ENCODE data around the gene AGBL4. TPM values are rescaled to one million over a fixed set of nuclear protein-coding genes. Genes with fewer than 3 reads are reported as not detected.

The AGBL4 gene
- total RNA-seq, 2 donors from 2014 or later: 0.40 to 5.5 TPM

DNA sequence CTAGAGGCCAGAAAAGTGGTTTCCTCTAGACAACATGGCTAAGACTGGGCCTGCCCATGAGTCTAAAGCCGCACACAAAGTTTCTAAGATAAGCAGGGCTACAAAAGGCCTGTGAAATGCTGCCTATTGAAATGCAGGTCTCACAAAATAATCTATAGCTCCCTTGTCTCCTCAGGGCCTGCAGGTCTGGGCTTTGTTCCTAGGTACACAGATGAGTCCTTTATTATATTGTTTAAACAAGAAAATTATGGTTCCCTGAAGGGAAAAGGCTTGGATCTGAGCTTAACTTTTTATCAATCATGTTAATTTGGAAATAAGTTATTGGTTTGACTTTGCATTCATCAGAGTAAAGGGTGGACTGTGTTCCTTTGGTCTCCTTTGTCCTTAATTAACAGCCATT lies 833.6 kb downstream of the AGBL4 start:
- Histone ChIP-seq H3K9me3 (ENCODE audit: control insufficient read depth, low read length) (peaks cover 89% of the 10 kb centered on the region), H3K36me3 (ENCODE audit: control insufficient read depth, insufficient read depth, low read length) (no peaks in the 10 kb centered on the region), H3K4me3 (ENCODE audit: low read length) (no peak overlapping the region), H3K27ac (ENCODE audit: low read depth, low read length) (no peak overlapping the region), H3K9ac (ENCODE audit: extremely low read depth, low read length, poor library complexity, severe bottlenecking) (no peak overlapping the region), H3K4me1 (ENCODE audit: control insufficient read depth, insufficient read depth, low read length) (no peaks in the 10 kb centered on the region), H3K27me3 (ENCODE audit: control insufficient read depth, insufficient read depth, low read length, poor library complexity, severe bottlenecking) (no peaks in the 10 kb centered on the region)
- DNase-seq: no peak
- no peaks in the 10 kb centered on the region for H3K36me3 Mint-ChIP-seq (ENCODE audit: low read depth)
- H3K4me1 Mint-ChIP-seq: no peaks in the 10 kb centered on the region
- TF ChIP-seq, protein P1, sequence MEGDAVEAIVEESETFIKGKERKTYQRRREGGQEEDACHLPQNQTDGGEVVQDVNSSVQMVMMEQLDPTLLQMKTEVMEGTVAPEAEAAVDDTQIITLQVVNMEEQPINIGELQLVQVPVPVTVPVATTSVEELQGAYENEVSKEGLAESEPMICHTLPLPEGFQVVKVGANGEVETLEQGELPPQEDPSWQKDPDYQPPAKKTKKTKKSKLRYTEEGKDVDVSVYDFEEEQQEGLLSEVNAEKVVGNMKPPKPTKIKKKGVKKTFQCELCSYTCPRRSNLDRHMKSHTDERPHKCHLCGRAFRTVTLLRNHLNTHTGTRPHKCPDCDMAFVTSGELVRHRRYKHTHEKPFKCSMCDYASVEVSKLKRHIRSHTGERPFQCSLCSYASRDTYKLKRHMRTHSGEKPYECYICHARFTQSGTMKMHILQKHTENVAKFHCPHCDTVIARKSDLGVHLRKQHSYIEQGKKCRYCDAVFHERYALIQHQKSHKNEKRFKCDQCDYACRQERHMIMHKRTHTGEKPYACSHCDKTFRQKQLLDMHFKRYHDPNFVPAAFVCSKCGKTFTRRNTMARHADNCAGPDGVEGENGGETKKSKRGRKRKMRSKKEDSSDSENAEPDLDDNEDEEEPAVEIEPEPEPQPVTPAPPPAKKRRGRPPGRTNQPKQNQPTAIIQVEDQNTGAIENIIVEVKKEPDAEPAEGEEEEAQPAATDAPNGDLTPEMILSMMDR (conservative IDR thresholded peaks at IDR 0.05): no peak
- WGBS, 2 experiments (ENCODE audit: insufficient coverage in 1 of 2, insufficient read length in 1 of 2): 57% methylated on average over 1 of the region's 1 CpG; no CpG with 5 or more reads in 1 of the 2 experiments
- H3K4me3 Mint-ChIP-seq: no peak overlapping the region
- no peaks in the 10 kb centered on the region for H3K27me3 Mint-ChIP-seq (ENCODE audit: insufficient read depth)
- H3K27ac Mint-ChIP-seq: no peak overlapping the region
- H3K9me3 Mint-ChIP-seq: peaks cover 80% of the 10 kb centered on the region

DNA sequence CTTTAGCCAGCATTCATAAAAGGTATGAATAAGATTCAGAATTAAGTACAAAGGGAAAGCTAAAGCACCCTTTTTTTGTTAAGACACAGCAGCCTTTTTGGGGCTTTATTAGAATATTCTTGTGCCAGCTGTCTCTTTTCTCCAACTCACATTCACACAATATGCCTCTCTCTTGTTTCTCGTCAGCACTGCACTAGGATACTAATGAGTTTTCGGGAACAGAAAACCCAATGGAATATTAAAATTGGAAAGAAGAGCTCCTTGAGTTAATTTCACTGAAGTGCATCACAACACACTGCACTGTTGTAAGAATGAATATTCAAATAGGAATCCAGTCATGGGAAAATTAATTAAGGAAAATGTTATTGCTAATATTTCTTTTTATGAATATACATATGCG lies 836.7 kb downstream of the AGBL4 start:
- Histone ChIP-seq H3K9me3 (ENCODE audit: control insufficient read depth, low read length) (peaks cover 94% of the 10 kb centered on the region), H3K9ac (ENCODE audit: extremely low read depth, low read length, poor library complexity, severe bottlenecking) (no peak overlapping the region), H3K27me3 (ENCODE audit: control insufficient read depth, insufficient read depth, low read length, poor library complexity, severe bottlenecking) (no peaks in the 10 kb centered on the region), H3K4me3 (ENCODE audit: low read length) (no peak overlapping the region), H3K4me1 (ENCODE audit: control insufficient read depth, insufficient read depth, low read length) (no peaks in the 10 kb centered on the region), H3K27ac (ENCODE audit: low read depth, low read length) (no peak overlapping the region), H3K36me3 (ENCODE audit: control insufficient read depth, insufficient read depth, low read length) (no peaks in the 10 kb centered on the region)
- Mint-ChIP-seq H3K36me3 (ENCODE audit: low read depth) (no peaks in the 10 kb centered on the region), H3K4me1 (no peaks in the 10 kb centered on the region), H3K27me3 (ENCODE audit: insufficient read depth) (no peaks in the 10 kb centered on the region), H3K4me3 (no peak overlapping the region), H3K27ac (no peak overlapping the region), H3K9me3 (peaks cover 63% of the 10 kb centered on the region)
- no peak for DNase-seq
- WGBS, 2 experiments (ENCODE audit: insufficient coverage in 1 of 2, insufficient read length in 1 of 2): 85% methylated on average over 2 of the region's 3 CpGs; no CpG with 5 or more reads in 1 of the 2 experiments
- TF ChIP-seq, protein P1 (conservative IDR thresholded peaks at IDR 0.05): no peak

DNA sequence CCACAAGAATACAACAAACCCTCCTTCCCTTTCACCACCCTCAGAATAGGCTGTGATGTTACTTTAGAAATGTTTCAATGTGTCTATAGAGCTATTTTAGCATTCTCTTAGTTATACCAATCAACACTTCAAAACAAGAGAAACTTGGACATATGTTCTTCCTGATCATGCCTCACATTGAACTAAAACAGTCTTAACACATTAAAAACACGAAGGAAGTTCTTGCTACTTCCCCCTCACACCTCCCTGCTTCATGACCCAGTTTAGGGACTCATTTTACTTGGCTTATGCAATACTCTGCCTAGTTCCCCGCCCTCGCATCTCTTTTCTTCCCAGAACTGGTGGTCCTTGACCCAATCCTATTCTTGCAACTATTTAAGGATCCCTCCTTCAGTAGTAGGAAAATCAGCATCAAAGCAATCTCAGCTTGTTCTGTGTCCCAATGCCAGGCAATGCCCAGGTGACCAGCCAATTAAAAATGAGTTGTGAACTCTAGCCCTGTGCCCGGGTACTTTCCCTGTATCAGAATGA lies 838.2 kb downstream of the AGBL4 start:
- Histone ChIP-seq H3K4me1 (ENCODE audit: control insufficient read depth, insufficient read depth, low read length) (no peaks in the 10 kb centered on the region), H3K36me3 (ENCODE audit: control insufficient read depth, insufficient read depth, low read length) (no peaks in the 10 kb centered on the region), H3K9ac (ENCODE audit: extremely low read depth, low read length, poor library complexity, severe bottlenecking) (no peak overlapping the region), H3K27me3 (ENCODE audit: control insufficient read depth, insufficient read depth, low read length, poor library complexity, severe bottlenecking) (no peaks in the 10 kb centered on the region), H3K4me3 (ENCODE audit: low read length) (no peak overlapping the region), H3K27ac (ENCODE audit: low read depth, low read length) (no peak overlapping the region), H3K9me3 (ENCODE audit: control insufficient read depth, low read length) (peaks cover 94% of the 10 kb centered on the region)
- DNase-seq: no peak
- H3K27ac Mint-ChIP-seq: no peak overlapping the region
- H3K4me1 Mint-ChIP-seq: no peaks in the 10 kb centered on the region
- H3K36me3 Mint-ChIP-seq (ENCODE audit: low read depth): no peaks in the 10 kb centered on the region
- WGBS, 2 experiments (ENCODE audit: insufficient coverage in 1 of 2, insufficient read length in 1 of 2): 70 to 71% methylated on average over 4 of the region's 4 CpGs
- H3K27me3 Mint-ChIP-seq (ENCODE audit: insufficient read depth): no peaks in the 10 kb centered on the region
- TF ChIP-seq, protein P1 (conservative IDR thresholded peaks at IDR 0.05): no peak
- no peak overlapping the region for H3K4me3 Mint-ChIP-seq
- H3K9me3 Mint-ChIP-seq: peaks cover 50% of the 10 kb centered on the region
